ENCODE data around the gene RORC.

Gene RORC

GRCh38 chr1:151847867-151848596 is 16.4 kb upstream of the RORC start:
- DNase-seq = no peak

GRCh38 chr1:151846686-151847237 is 15.2 kb upstream of the RORC start:
- no peak for DNase-seq

GRCh38 chr1:151846062-151846568 is 14.5 kb upstream of the RORC start:
- DNase-seq = no peak

GRCh38 chr1:151843398-151843797 is 11.8 kb upstream of the RORC start:
- DNase-seq = no peak

GRCh38 chr1:151841141-151841540 is 9.5 kb upstream of the RORC start:
- DNase-seq = no peak

GRCh38 chr1:151840421-151840820 is 8.8 kb upstream of the RORC start:
- DNase-seq = no peak

GRCh38 chr1:151839457-151840403 is 8.1 kb upstream of the RORC start, which contains the start of gene C2CD4D:
Gene C2CD4D (minus strand): TSS chr1:151839820. CDS start chr1:151838989, 831 bp downstream.
- DNase-seq = peak; percentile 72

- DNase-seq = no peak
These were observed 7.4 kb upstream of the RORC start for GRCh38 chr1:151839082-151839412.

DNA sequence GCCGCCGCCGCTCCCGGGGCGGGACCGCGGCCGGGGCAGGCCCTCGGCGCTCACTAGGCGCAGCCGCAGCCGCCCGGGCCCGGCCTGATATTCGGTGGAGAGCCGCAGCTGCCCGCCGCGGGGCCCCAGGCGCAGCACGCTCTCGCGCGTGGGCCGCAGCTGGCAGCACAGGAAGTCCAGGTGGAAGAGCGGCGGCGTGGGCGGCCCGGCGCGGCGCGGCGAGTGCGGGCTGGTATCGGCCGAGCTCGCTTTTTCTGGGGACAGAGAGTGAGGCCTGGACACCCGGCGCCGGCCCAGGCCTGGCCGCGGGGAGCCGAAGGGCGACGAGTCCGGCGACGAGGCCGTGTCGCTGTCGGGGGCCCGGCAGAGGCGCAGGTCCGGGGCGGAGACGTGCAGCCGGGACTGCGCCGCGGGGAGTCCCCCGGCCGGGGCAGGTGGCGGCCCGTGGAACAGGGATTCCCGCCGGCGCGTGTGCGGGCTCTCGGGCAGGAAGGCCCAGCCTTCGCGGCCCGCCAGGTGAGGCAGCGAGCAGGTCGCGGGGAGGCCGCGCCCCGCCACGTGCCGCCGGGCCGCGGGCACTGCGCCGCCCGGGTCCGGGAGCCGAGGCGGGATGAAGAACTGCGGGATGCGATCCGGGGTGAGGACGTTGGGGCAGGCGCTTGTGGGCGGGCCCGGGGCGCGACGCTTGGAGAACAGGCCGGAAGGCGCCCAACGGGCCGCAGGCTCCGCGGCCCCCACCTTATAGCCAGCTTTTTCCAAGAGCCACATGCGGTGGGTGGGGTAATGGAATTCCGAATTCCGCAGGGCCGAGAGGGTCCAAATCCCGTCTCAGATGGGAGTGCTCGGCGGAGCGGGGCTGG is 6.8 kb upstream of the RORC start:
- DNase-seq = peak; percentile 53

GRCh38 chr1:151837884-151838221 is 6.3 kb upstream of the RORC start:
- no peak for DNase-seq

DNA sequence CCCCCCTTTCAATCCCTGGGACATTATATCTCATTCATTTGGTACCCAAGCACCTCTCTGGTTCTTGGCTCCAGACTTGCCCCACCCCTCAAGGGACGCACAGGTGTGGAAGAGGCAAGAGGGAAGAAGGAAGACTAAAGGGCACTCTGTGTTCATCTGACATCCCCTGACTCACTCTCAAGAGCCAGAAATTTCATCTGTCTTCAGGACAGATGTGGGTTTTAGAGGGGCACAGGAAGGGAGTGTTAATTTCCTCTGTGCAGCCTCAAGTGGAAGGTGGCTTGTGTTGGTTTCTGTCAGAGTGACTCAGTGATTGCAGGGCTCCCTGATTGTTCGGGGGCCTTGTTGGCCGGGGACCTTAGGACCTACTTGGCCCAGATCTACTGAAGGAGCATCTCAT is 5.6 kb upstream of the RORC start:
- no peak for DNase-seq

DNA sequence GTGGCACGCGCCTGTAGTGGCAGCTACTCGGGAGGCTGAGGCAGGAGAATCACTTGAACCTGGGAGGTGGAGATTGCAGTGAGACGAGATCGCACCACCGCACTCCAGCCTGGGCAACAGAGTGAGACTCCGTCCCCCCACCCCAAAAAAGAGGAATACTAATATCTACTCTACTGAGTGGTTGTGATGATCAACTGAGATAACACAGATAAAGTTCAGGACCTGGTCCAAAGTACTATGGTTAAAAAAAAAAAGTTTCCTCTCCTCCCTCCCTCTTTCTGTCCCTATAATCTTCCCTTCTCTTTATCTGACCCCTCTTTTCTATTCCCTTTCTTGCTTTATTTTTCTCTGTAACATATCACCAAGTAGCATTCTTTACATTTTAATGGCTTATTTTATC is 4.0 kb upstream of the RORC start:
- no peak for DNase-seq

DNA sequence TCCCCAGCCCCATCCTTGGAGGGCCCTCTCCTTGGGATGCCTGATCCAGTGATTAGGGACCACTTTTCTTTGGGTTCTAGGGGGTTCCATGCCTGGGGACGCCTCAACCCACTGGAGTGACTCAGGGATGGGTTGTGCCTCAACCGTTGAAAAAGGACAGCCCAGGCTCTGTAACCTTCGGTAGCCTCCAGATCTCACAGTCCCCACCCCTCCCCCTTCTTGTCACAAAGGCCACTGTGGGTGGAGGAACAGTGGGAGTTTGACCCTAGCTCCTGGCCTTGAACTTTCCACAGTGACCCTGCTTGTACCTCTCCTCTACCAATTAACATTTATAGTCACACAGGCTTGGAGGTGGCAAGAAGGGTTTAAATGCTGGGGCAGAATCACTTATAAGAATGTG is 2.6 kb upstream of the RORC start:
- DNase-seq = no peak

DNA sequence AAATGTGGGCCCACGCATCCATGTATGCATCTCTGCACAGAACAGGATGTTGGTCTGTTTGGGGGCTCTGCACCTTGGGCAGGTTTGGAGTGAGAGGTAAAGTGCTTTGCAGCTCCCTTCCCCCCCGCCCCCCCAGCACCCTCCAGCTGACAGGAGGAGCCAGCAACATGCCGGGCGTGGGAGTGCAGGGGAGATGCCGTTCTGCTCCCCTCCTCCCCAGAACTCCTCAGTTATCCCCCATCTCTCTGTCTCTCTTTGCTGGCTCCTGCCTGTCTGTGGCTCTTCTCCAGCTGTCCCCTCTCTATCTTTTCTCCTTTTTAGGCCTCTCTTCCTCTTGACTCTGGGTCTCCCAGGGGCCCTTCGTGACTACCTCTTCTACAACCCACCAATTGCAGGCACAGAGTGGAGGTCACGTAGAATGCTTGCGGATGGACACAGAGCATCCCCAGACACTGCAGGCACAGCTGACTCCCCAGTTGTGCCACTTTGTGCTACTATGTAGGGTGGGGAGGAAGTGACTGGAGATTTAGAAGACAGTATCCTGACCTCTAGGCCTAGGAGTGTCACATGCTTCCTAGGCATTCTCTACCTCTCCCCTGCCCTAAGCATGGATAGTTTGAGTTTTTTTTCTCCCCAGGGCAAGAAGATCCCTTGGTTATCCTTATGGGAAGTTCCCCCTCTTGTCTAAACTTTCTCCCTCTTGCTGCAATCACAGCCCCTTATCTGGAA is 1.7 kb upstream of the RORC start:
- no peak for DNase-seq

- DNase-seq = no peak
These were observed 847 bp upstream of the RORC start for GRCh38 chr1:151832318-151832980.

DNA sequence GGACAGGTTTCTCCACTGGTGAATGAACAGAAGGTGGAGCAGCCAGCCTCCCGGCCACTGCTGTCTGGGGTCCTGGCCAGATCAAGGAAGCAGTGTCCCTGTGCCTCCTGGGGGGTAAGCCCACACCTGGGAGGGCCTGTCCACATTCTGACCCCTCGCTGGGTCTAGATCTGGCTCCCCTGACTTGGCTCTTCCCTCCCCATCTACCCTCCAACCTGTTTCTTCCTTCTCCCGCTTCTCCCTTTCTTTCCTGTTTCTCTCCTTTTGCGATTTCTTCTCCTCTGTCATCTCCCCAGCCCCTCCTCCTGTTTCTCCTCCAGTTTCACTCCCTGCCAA is 378 bp downstream of the RORC start:
- DNase-seq = no peak

DNA sequence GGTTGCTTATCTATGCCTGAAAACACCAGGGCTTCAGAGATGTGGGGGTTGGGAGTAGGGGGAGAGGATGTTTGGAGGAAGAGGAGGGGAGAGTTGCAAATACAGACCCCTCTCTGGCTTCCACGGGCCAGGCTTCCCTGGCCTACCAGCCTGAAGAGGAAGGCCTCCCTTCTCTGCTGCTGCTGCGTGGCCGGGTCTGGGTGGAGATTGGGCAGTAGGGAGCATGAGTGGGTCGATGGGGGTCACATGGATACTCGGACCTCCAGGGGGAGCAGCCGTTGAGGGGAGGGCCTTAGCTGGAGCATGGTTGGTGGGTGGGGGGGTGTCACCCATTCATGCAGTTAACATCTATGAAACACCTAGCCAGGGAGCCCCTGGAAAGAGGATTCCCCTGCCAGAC is 1.5 kb downstream of the RORC start:
- no peak for DNase-seq

DNA sequence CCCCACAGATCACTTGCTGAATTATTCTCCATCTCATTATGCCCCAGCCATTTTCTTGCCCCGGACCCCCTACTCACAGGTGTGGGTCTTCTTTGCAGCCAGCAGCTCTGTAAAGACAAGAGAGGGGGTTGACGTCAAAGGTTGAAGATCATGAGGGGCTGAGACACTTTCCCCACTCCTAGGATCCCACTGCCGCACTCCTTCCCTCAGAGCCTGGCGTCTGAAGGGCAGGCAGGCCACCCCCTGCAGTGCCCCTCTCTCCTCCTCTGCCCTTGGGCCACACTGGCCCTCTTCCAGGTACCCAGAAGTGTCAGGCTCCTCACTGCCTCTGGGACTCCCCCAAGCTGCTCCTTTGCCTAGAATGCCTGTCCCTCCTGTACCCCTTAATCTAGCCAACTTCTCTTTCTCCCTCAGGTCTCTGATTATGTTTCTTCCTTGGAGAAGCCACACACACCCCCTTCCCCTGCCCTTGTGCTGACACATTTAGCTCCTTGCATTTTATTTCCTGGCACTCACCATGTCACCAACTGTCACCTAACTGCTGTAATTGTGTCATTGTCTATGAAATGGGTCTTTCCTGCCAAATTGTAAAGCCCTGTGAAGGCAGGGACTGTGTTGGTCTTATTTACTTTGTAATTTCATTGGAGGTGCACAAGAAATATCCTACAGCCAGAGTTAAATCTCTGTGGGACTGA is 2.1 kb downstream of the RORC start:
- DNase-seq = no peak

DNA sequence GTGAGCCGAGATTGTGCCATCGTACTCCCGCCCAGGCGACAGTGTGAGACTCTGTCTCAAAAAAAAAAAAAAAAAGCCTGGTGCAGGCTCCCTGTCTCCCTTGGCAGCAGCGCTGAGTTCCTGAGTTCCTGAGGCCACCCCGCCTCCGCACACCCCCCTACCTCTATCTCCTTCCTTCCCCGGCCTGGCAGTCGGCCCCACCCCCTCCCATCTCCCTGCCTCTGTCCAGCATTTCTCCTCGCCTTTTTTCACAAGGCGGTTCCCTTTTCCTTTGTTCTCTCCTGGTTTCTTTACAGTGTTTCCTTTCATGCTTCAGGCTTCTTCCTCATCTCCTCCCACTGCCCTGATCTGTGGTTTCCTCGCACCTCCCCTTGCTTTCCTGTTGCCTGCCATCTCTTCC is 2.7 kb downstream of the RORC start:
- no peak for DNase-seq

- no peak for DNase-seq
These were observed 3.7 kb downstream of the RORC start for GRCh38 chr1:151827853-151828252.

All from activated T-cell treated with anti-CD3 and anti-CD28 coated beads, Interleukin-2, amount 50 U/mL, for 1 hour (primary cell).